ENCODE results near the gene FOXR1. TPM values are rescaled to one million over a fixed set of nuclear protein-coding genes. Genes with fewer than 3 reads are reported as not detected.

Gene FOXR1
- total and polyA plus RNA-seq, 2 of the 8 experiments (the other 6 are each of a cell fraction or from before 2014, with no cell fraction given): not detected

GRCh38 chr11:118923721-118924587 lies 47.6 kb upstream of the FOXR1 start:
- H2AK5ac ChIP-seq (ENCODE audit: low read depth, low read length): peak overlapping the region; percentile 71; the same call in 1 of the 2 replicates
- H3K9ac ChIP-seq (replicated peaks in 1 of 4; ENCODE audit: extremely low read depth in 1 of 4, low read depth in 3 of 4, low read length in 3 of 4): peak overlapping the region in 1 of 4 experiments; percentile 23; a peak in 3 of 7 replicates
- TF ChIP-seq POU5F1 (IDR thresholded peaks at IDR 0.05; ENCODE audit: low read depth, low read length): no peak
- TF ChIP-seq RAD21 (IDR thresholded peaks at IDR 0.05 in 1 of 2, conservative IDR thresholded peaks at IDR 0.05 in 1 of 2; ENCODE audit: low read depth in 2 of 2, low read length in 2 of 2): no peak
- no peak for TF ChIP-seq CBX8 (IDR thresholded peaks at IDR 0.05; ENCODE audit: borderline replicate concordance, low read depth, low read length)
- TF ChIP-seq CTBP2 (IDR thresholded peaks at IDR 0.05; ENCODE audit: borderline replicate concordance, insufficient read depth, insufficient read length, low read length): no peak
- no peak for TF ChIP-seq TAF1 (IDR thresholded peaks at IDR 0.05; ENCODE audit: low read depth, low read length)
- TF ChIP-seq PHF8 (conservative IDR thresholded peaks at IDR 0.05; ENCODE audit: low read depth, low read length): no peak
- no peak for TF ChIP-seq E2F6 (IDR thresholded peaks at IDR 0.05)
- no peak for TF ChIP-seq SIN3A (conservative IDR thresholded peaks at IDR 0.05 in 1 of 2, IDR thresholded peaks at IDR 0.05 in 1 of 2; ENCODE audit: low read depth in 1 of 2, low read length in 2 of 2)
- no peak for TF ChIP-seq BCL11A (IDR thresholded peaks at IDR 0.05; ENCODE audit: low read depth in 2 of 2, low read length in 2 of 2)

More at GRCh38 chr11:118923721-118924587, 47.6 kb upstream of the FOXR1 start:
- no peak overlapping the region for H3K14ac ChIP-seq (ENCODE audit: insufficient read length)
- peak overlapping the region; percentile 76; the same call in 1 of the 2 replicates for H2BK15ac ChIP-seq (ENCODE audit: low read length)
- peak overlapping the region; percentile 82 to 98 (median 94) for H3K4me3 ChIP-seq (ENCODE audit: extremely low read depth in 1 of 4, insufficient read depth in 2 of 4, low read depth in 3 of 4, low read length in 4 of 4)
- ChIA-PET POLR2A (ENCODE audit: partially characterized antibody) (interaction anchor here (1.0 to 1.6 kb wide), 5 partner anchors 27 to 254 kb away, joined by 3 to 6 read pairs (median 4); partner anchors contain the start of gene CENATAC), CTCF (ENCODE audit: partially characterized antibody) (interaction anchor here (0.8 to 2.5 kb wide), 7 partner anchors 13 to 167 kb away, joined by 3 to 6 read pairs (median 4); partner anchors contain the start of gene DDX6)
- peaks cover 26 to 63% of the 10 kb centered on the region in 2 experiments for H3K79me2 ChIP-seq (ENCODE audit: control insufficient read depth in 1 of 2, insufficient read depth in 2 of 2, low read length in 2 of 2)
- peak overlapping the region; percentile 70 to 99 for H3K4me2 ChIP-seq (ENCODE audit: insufficient read depth in 1 of 2, low read depth in 2 of 2, low read length in 2 of 2)
- no peak overlapping the region for H4K8ac ChIP-seq (ENCODE audit: extremely low read depth, insufficient read depth, low read length)
- H2BK20ac ChIP-seq (ENCODE audit: low read length): no peak overlapping the region
- H2AFZ ChIP-seq (ENCODE audit: low read length): no peak overlapping the region
- H3K23me2 ChIP-seq (ENCODE audit: low read depth, low read length): peaks cover 15% of the 10 kb centered on the region
- H3K79me1 ChIP-seq (ENCODE audit: low read depth, low read length): peaks cover 22% of the 10 kb centered on the region
- no peaks in the 10 kb centered on the region; a peak in 1 of 7 replicates for H3K27me3 ChIP-seq (replicated peaks in 1 of 4; ENCODE audit: control insufficient read depth in 3 of 4, extremely low read depth in 1 of 4, insufficient read depth in 3 of 4, low read length in 3 of 4)
- H4K5ac ChIP-seq (ENCODE audit: insufficient read length, low read depth, low read length): no peak overlapping the region
- H3K23ac ChIP-seq (ENCODE audit: insufficient read length): no peak overlapping the region
- no peaks in the 10 kb centered on the region for H3K9me3 ChIP-seq (ENCODE audit: insufficient read depth in 2 of 2, low read depth in 1 of 2, low read length in 1 of 2)
- H4K91ac ChIP-seq (replicated peaks; ENCODE audit: insufficient read length, low read length): no peak overlapping the region
- peaks cover 28 to 66% (median 52%) of the 10 kb centered on the region in 4 experiments for H3K4me1 ChIP-seq (replicated peaks in 1 of 4; ENCODE audit: control insufficient read depth in 3 of 4, insufficient read depth in 4 of 4, low read length in 3 of 4)
- WGBS, 2 experiments (ENCODE audit: extremely low coverage in 1 of 2, insufficient coverage in 1 of 2, insufficient read length in 1 of 2, insufficient replicate concordance in 2 of 2, low coverage in 1 of 2, low lambda C conversion rate in 2 of 2, missing lambda C conversion rate in 1 of 2): 57% methylated on average over 7 of the region's 7 CpGs; no CpG with 5 or more reads in 1 of the 2 experiments
- no peak for FAIRE-seq
- H2BK12ac ChIP-seq (ENCODE audit: low read depth, low read length): 0 out of 2 replicates have a peak overlapping the region, but pooled peaks have one; percentile 22
- no peak overlapping the region for H2BK120ac ChIP-seq (replicated peaks; ENCODE audit: low read depth, low read length)
- H4K20me1 ChIP-seq (replicated peaks in 1 of 2; ENCODE audit: control insufficient read depth in 1 of 2, insufficient read depth in 2 of 2, low read length in 2 of 2): peaks cover 13 to 25% of the 10 kb centered on the region in 2 experiments
- peak in 1 of 2 experiments; percentile 43 for DNase-seq (ENCODE audit: low read depth in 1 of 2, low spot score in 2 of 2)
- no peak overlapping the region for H3K4ac ChIP-seq (replicated peaks; ENCODE audit: insufficient read length, low read depth, low read length)
- H3K18ac ChIP-seq (ENCODE audit: extremely low read depth, low read length): peak overlapping the region; percentile 10; the same call in 1 of the 2 replicates
- H3K56ac ChIP-seq (replicated peaks; ENCODE audit: insufficient read length, low read depth, low read length): no peak overlapping the region
- H3K27ac ChIP-seq (ENCODE audit: low read depth, low read length): no peak overlapping the region
- H2BK5ac ChIP-seq (ENCODE audit: low read depth, low read length): peak overlapping the region; percentile 6; the same call in 1 of the 2 replicates
- no peaks in the 10 kb centered on the region; a peak in 1 of 8 replicates for H3K36me3 ChIP-seq (ENCODE audit: control insufficient read depth in 2 of 4, insufficient read depth in 4 of 4, low read length in 3 of 4)

Measured in H1 (cell line).